H1 (cell line): ENCODE data around the gene VSNL1. TPM values are rescaled to one million over a fixed set of nuclear protein-coding genes. Genes with fewer than 3 reads are reported as not detected.

ENCODE experiments used
- ASH2L ChIP-seq: fragments of 200-600, 300-600 bp; sonication (generic); IDR thresholded peaks from one replicate; pipeline ENCODE4 v1.7.1; 2017; ENCODE audit warnings: low read length
- CEBPB ChIP-seq: IDR thresholded peaks from 2 replicates; pipeline ENCODE4 v1.6.1; 2012; ENCODE audit warnings: low read depth, low read length
- CHD2 ChIP-seq: IDR thresholded peaks from 2 replicates; pipeline ENCODE4 v1.6.1; 2012; ENCODE audit warnings: low read length, improper control_type of control experiment
- CREB1 ChIP-seq: IDR thresholded peaks from 2 replicates; pipeline ENCODE4 v1.6.1; 2012; ENCODE audit warnings: inconsistent platforms
- CTBP2 ChIP-seq: IDR thresholded peaks from 2 replicates; pipeline ENCODE4 v1.7.0; 2011; ENCODE audit warnings: borderline replicate concordance, mild to moderate bottlenecking, moderate library complexity, mixed read lengths, low read length; ENCODE audit not compliant: insufficient read depth, insufficient read length
- EGR1 ChIP-seq: IDR thresholded peaks from 2 replicates; pipeline ENCODE4 v1.6.1; 2011; ENCODE audit warnings: low read depth, low read length, borderline replicate concordance
- EP300 ChIP-seq, 2 experiments: IDR thresholded peaks; 1 replicate in 1 of 2; 2 replicates in 1 of 2; pipeline ENCODE4 v1.6.1; 2011 to 2012; ENCODE audit warnings: low read depth in 2 of 2, low read length in 2 of 2, mild to moderate bottlenecking in 2 of 2, borderline replicate concordance in 1 of 2, inconsistent platforms in 1 of 2, moderate library complexity in 1 of 2
- GABPA ChIP-seq: IDR thresholded peaks from 2 replicates; pipeline ENCODE4 v1.6.1; 2011; ENCODE audit warnings: mild to moderate bottlenecking, low read length, moderate library complexity, borderline replicate concordance; ENCODE audit not compliant: insufficient read depth
- GTF2F1 ChIP-seq: IDR thresholded peaks from 2 replicates; pipeline ENCODE4 v1.6.1; 2012; ENCODE audit warnings: low read depth, low read length, improper control_type of control experiment, borderline replicate concordance
- KDM5A ChIP-seq: fragments of 200-600 bp; IDR thresholded peaks from 2 replicates; pipeline ENCODE4 v1.7.1; 2012; ENCODE audit warnings: mild to moderate bottlenecking, low read length, inconsistent platforms, mixed read lengths
- RFX5 ChIP-seq: IDR thresholded peaks from 2 replicates; pipeline ENCODE4 v1.6.1; 2011; ENCODE audit warnings: low read depth, low read length, improper control_type of control experiment, borderline replicate concordance
- SAP30 ChIP-seq: fragments of 300-600 bp; sonication (generic); IDR thresholded peaks from 2 replicates; pipeline ENCODE4 v1.7.1; 2012; ENCODE audit warnings: low read length, moderate library complexity, mild to moderate bottlenecking, inconsistent platforms; ENCODE audit not compliant: insufficient read depth, insufficient replicate concordance
- SP2 ChIP-seq: IDR thresholded peaks from 2 replicates; pipeline ENCODE4 v1.6.1; 2012; ENCODE audit warnings: mild to moderate bottlenecking, low read length, inconsistent platforms
- SRF ChIP-seq: IDR thresholded peaks from 2 replicates; pipeline ENCODE4 v1.6.1; 2011; ENCODE audit warnings: mild to moderate bottlenecking, low read depth, low read length, moderate library complexity
- TBP ChIP-seq: IDR thresholded peaks from 2 replicates; pipeline ENCODE4 v1.6.1; 2011; ENCODE audit warnings: low read depth, low read length, improper control_type of control experiment
- TEAD4 ChIP-seq: IDR thresholded peaks from 2 replicates; pipeline ENCODE4 v1.6.1; 2012; ENCODE audit warnings: low read depth, low read length, inconsistent platforms, mixed read lengths
- polyA plus RNA-seq, 7 experiments: library from polyadenylated mRNA; depleted of rRNA in 3 of 7; stranded (reverse) in 5 of 7; unstranded in 2 of 7; fragments of >200 nt in 5 of 7; fragments of 200-250 nt in 2 of 7; gene quantifications; 1 replicate in 5 of 7; 2 replicates in 1 of 7; 4 replicates in 1 of 7; pipeline versions ENCODE4 v1.2.1 to v1.2.3, GENCODE V29; 2011 to 2013; ENCODE audit warnings: missing spikeins in 2 of 7, mixed read lengths in 2 of 7
- total RNA-seq: library from RNA; stranded (reverse); fragmentation: NEBNext Ultra II Directional; extraction: Animal tissue kit (Norgen Biotek cat#: 25700); gene quantifications from 2 replicates; pipeline ENCODE4 v1.2.1, GENCODE V29; 2021
- TF ChIP-seq, protein P1 (sequence below): IDR thresholded peaks from 2 replicates; pipeline ENCODE4 v1.6.1; 2012; ENCODE audit warnings: inconsistent platforms

The VSNL1 gene
- total and polyA plus RNA-seq, 2 of the 8 experiments (the other 6 are each of a cell fraction or from before 2014, with no cell fraction given), result 49.4 to 108 TPM

DNA sequence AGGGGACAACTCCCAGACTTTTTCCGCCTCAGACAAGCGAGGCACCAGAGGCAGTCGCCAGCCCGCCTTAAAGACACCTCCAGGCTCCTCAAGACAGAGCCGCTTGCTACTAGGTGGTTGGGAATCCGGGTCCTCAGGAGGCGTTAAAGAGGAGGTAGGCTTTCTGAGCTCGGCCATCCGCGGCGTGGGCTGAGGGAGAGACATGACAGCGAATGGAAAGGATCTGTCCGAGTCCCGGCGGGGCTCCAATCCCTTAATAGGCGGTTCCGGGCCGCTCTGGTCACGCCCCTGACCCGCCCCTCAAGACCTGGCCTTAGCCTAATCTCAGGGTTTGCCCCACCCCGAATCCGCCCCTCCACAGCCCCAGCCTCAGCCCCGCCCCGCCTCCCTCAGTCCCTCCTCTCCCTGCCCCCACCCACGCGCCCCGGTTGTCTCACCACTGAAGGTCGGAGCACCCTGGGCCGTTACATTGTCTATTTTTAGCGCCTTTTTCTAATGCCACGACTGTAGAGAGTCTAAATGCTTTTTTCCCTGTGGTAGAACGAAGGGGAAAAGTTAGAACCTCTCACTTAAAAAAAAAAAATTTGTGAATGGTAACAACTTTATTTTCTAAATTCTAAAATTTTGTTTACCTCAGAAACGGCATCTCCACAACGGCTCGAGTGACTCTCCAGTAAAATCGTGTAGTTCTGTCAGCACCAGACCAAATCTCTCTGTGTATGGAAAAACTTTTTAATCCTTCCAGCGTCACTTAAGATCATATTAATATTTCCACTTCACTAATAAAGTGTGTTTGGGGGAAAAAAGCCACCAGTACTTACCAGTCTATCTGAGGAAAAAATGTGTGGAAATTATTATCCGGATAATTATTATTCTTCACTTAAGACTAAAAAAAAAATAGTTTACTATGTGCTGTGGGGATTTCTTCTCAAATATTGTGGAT lies 22.0 kb upstream of the VSNL1 start, which contains the start of gene RAD51AP2 (continued):
- TF ChIP-seq KDM5A (no peak), RFX5 (no peak), EP300 (IDR thresholded peaks at IDR 0.05; ENCODE audit: borderline replicate concordance in 1 of 2, low read depth in 2 of 2, low read length in 2 of 2) (no peak), ASH2L (peak; percentile 60), SP2 (peak; percentile 20; the same call in 1 of the 2 replicates), CEBPB (no peak), EGR1 (0 out of 2 replicates have a peak, but pooled peaks have one; percentile 13), GTF2F1 (no peak), CTBP2 (no peak), SAP30 (peak; percentile 49), TBP (peak; percentile 68; the same call in 1 of the 2 replicates), GABPA (no peak), SRF (peak; percentile 84), TEAD4 (no peak), CREB1 (0 out of 2 replicates have a peak, but pooled peaks have one; percentile 30), CHD2 (peak; percentile 71; the same call in 1 of the 2 replicates)
- TF ChIP-seq, protein P1, sequence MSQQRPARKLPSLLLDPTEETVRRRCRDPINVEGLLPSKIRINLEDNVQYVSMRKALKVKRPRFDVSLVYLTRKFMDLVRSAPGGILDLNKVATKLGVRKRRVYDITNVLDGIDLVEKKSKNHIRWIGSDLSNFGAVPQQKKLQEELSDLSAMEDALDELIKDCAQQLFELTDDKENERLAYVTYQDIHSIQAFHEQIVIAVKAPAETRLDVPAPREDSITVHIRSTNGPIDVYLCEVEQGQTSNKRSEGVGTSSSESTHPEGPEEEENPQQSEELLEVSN, result no peak
